ENCODE measurements around the gene MIOX.
"Not testable (repeated sequence)": the region's sequence is repeated elsewhere in the genome, so short reads cannot be mapped to it uniquely, and the experiment has no call there.

Gene MIOX

DNA sequence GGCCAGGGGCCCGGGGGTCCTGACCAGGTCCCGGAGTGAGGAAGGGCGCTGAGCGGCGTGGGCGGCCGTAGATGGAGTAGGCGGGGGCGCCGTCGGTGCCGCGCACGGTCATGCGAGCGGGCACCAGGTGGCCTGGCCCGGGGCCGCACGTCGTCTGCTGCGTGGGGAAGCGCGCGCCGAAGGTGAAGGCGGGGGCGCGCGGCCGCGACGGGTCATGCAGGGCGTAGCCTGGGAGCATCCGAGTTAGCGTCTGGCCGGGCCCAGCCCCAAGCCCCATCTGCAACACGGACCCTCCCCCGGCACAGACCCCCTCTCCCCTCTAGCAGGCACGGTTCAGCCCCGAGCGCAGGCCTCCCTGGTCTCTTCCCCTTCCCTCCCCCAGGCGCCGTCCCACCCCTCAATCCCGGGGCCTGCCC lies 44.9 kb downstream of the MIOX start:
- no peak for DNase-seq

DNA sequence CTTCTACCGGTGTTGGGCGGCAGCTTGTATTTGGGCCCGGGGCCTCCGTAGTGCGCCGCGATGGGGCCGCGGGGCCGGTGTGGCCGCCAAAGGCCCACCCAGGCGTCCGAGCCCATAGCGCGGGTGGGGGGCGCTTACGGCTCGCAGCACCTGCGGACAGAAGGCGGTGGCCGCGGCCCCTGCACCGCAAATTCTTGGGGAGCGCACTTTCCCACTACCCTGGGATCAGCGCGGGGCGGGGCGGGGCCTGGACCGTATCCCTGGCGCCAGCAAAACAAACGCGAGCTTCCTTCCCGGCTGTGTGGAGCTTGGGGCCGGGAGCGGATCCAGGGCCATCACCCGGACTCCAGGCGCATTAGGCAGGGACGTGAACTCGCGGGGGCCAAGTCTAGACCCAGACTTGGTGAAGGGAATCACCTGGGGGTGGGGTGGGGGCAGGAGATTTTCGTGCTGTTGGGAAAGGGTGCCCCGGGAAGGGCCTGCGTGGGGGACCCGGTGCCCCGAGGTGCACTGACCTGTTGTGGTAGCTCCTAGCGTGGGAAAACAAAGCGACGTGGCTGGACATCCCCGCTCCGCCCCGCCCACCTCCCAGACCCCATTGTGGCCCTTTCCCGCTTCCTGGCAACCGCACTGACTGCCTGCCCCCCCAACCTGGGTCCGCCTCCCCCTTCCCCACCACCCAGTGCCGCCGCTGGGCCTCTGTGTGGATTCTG lies 45.5 kb downstream of the MIOX start:
- DNase-seq = no peak

DNA sequence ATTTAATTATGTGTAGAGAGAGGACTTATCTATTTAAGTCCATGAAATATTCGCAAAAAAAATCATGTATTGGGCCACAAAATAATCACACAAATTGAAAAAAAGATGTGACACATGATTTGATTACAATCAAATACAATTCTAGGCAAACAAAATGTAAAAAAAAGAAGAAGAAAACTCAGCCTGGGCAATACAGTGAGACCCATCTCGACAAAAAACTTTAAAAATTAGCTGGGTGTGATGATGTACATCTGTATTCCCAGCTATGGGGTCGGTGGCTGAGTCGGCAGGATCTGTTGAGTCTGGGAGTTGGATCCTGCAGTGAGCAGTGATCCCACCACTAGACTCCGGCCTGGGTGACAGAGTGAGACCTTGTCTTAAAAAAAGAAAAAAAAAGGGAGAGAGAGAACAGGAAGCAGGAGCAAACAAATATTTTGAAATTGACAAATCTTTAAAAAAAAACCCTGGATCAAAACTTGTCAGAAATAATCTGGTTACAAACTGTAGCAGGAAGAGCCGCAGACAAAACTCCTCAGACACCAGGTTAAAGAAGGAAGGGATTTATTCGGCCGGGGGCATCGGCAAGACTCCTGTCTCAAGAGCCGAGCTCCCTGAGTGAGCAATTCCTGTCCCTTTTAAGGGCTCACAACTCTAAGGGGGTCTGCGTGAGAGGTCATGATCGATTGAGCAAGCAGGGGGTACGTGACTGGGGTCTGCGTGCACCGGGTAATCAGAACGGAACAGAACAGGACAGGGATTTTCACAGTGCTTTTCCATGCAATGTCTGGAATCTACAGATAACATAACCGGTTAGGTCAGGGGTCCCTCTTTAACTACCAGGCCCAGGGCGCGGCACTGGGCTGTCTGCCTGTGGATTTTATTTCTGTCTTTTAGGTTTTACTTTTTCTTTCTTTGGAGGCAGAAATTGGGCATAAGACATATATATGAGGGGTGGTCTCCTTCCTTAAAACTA lies 46.5 kb downstream of the MIOX start:
- no peak for DNase-seq

DNA sequence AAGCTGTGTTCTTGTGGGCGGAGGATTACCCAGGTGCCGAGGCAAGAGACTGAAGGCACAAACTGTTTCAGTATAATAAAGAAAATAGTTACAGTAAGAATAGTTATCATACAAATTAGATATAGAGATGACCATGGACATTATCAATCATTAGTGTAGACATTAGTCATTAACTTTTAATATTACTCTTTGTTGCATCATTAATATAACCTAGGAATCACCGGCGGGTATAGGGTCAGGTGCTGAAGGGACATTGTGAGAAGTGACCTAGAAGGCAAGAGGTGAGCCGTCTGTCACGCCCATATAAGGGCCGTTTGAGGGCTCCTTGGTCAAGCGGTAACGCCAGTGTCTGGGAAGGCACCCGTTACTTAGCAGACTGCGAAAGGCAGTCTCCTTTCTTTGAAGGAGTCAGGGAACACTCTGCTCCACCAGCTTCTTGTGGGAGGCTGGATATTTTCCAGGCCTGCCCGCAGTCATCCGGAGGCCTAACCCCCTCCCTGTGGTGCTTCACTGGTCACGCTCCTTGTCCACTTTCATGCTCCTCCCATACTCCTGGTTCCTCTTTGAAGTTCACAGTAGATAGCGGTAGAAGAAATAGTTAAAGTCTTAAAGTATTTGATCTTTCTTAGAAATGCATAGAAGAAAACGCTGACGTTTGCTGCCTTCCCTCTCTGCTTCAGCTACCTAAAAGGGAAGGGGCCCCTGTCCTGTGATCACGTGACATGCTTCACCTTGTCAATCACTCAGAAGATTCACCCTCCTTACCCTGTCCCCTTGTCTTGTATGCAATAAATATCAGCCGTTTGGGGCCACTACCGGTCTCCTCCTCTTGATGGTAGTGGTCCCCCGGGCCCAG lies 47.4 kb downstream of the MIOX start:
- DNase-seq = not testable (repeated sequence)

DNA sequence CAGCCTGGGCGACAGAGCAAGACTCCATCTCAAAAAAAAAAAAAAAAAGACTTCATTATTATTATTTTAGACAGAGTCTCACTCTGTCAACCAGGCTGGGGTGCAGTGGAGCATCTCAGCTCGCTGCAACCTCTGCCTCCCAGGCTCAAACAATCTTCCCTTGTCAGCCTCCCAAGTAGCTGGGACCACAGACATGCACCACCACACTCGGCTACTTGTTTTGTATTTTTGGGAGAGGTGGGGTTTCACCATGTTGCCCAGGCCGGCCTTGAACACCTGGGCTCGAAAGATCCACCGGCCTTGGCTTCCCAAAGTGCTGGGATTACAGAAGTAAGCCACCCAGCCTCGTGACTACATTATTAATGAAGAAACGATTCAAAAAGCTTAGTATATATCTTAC lies 48.5 kb downstream of the MIOX start:
- no peak for DNase-seq

DNA sequence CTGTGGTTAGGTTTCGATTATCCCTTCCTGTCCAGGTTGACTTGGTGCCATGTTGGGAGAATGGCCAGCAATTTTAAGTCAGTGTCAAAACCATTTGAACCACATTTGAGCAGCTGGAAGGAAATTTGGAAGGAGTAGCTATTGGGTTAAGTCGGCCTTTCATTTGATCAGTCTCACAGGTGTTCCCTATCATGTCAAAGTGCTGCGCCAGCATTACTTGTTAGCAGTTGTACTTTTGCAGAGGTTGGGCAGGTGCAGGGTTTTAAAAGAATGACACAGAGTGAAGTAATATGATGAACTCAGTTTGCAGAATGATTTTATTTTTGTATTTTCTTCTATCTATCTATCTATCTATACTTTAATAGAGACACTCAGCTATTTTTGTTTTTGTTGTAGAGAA lies 49.6 kb downstream of the MIOX start:
- DNase-seq = no peak

DNA sequence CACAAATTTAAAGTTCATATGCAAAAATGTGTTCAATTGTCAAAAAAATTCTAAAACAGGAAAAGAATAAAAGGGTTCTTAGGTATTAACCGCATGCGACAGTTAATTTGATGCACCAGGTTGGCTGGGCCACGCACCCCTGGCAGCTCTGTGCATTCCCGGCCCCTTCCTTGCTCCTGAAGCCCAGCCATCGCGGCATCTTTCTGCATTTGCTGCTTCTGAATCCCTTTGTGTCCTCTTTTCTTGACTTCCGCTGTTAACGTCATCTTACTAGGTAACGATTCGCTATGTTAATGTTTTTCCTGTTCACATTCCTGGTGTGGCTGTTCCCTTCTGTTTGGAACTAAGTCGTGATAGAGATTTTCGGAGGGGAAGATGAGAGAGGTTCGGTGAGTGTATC lies 51.1 kb downstream of the MIOX start:
- DNase-seq = no peak
